HG02678 (cell line): ENCODE results near the gene PTPRN2.

Source experiments
- ATAC-seq: cut with Tn5 transposase; IDR thresholded peaks from one replicate; pipeline ENCODE4 v1.9.1; 2021; ENCODE audit warnings: mild to moderate bottlenecking, moderate library complexity; ENCODE audit not compliant: unreplicated experiment

The PTPRN2 gene

DNA sequence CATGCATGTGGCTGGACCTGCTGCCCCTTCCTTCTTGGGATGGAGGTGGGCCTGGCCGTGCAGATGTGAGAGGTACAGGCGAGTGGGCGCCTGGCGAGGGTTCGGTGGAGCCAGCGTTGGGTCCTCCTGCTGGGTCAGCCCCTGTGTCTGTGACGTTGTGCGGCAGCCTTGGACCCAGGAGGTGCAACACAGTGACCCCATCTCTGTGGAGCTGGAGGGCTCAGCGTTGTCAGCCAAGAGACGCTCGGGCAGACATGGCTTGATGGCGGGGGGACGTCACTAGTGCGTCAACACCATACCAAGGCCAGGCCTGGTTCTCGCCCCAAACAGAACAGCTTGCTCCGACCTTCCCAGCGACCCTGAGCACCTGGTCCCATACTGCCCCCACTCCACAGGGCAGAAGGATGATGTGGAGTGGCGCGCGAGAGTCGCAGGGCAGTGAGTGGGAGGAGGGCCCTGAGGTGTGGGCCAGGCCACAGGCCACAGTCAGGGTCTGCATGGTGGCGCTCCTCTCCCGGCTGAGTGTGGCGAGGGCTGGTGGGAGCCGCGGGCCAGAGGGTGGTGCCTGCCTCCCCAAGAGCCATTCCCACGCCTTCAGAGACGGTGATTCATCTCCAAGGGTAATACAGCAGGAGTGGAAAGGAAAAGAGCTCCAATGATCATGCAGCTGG, 1066.4 kb downstream of the PTPRN2 start:
- no peak for ATAC-seq

DNA sequence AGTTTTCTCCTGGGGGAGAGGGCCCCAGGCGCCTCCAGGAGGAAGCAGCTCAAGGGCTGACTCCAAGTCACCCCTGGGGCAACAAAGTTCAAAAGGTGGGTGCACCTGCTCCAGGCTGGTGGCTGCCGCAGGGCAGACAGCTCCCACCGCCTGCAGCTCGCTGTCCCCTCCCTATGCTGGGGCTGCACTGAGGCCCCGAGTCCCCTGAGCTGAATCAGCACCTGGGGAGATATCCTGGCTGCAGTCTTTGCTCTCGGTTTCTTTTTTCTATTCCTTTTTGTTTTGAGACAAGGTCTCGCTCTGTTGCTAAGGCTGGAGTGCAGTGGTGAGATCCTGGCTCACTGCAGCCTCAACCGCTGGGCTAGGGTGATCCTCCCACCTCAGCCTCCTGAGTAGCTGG, 1067.4 kb downstream of the PTPRN2 start:
- peak; percentile 91 for ATAC-seq

DNA sequence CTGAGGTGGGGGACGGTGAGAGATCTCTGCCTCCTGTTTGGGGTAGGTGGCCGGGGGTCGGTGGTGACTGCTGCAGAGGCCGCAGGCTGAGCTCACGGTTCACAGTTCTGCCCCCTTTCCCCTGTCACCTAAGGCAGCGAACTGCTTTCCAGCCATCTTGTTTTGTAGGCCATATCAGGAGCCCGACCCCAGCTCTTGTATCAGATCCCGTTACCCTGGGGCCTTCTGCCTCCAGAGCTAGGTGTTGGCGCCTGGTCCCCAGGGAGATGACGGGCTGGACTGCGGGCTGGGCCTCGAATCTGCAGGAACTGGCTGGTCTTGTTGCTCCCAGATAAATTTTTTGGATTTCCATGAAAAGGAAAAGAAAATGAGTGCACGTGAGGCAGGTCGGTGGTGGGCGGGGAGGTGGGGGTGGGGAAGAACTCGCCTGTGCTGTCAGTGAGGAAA, 1067.8 kb downstream of the PTPRN2 start:
- ATAC-seq = no peak

DNA sequence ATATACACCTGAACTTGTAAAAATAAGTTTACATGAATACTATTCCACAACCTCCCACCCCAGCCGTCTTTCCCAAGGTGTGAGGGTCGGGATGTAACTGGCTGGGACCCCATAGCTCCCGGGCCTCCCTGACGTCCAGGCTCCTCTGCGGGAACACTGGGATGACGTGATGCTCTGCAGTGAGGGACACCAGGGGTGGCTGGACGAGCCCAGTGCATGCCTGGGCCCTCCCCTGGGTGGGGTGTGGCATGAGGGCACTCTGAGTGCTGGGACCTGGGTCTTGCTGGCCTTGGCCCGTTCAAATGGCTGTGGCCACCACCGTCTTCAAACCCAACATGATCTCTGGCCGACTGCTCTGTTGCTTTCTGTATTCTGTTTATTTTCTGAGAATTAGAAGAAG, 1068.4 kb downstream of the PTPRN2 start:
- ATAC-seq = no peak

DNA sequence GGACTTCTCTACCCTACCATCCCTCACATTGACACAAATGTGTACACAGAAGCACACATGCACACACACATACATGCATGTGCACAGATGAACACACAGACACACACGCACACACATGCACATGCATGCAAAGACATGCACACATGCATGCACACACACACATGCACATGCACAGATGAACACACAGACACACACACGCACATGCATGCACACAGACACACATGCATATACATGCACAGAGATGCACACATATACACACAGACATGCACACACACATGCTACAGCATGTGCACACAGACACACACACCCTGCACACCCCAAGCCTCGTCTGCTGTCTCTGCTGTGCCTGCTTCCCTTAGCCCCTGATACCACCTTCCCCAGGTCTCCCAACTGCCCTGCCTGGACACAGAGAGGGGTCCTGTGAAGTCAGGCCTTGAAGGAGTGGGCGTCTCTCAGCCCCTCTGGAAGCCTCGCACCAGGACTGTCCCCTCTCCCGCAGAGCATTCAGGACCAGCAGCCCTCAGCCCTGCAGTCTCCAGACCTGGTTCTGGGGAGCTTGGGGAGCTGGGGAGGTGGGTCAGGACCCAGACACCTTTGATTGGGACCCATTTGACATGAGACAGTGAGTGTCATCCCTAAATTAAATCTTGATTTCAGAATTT, 1069.0 kb downstream of the PTPRN2 start:
- ATAC-seq = no peak

DNA sequence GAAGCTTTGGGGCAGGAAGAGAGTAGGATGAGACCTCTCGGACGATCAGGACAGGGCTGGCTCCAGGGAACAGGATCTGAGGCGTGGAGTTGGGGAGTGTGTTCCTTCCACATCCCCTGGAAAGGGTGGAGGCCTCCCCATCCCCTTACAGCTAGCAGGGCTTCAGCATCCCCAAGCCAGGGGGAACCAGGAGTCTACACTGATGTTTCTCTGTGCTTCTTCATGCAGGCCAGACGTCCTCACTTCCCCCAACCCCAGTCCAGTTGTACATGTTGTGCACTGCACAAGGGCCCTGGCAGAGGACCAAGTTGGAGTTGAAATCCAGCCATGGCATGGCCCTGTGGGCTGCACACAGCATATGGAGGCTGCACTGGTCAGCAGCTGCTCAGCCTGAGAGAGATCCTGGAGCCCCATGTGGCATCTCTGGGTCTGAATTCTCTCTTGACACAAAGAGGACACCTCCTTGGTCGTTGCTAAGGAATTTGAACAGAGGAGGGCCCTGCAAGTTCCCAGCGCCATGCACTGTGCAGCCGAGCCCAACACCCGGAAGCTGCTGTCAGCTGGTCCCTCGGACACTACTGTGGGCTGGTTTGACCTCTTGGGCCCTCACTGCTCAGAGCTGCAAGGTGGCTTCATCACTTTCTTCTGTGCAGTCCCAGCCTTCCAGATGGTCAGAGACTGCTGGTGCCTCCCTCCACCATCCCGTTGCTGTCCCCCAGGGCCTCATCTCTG, 1069.7 kb downstream of the PTPRN2 start:
- ATAC-seq = no peak

DNA sequence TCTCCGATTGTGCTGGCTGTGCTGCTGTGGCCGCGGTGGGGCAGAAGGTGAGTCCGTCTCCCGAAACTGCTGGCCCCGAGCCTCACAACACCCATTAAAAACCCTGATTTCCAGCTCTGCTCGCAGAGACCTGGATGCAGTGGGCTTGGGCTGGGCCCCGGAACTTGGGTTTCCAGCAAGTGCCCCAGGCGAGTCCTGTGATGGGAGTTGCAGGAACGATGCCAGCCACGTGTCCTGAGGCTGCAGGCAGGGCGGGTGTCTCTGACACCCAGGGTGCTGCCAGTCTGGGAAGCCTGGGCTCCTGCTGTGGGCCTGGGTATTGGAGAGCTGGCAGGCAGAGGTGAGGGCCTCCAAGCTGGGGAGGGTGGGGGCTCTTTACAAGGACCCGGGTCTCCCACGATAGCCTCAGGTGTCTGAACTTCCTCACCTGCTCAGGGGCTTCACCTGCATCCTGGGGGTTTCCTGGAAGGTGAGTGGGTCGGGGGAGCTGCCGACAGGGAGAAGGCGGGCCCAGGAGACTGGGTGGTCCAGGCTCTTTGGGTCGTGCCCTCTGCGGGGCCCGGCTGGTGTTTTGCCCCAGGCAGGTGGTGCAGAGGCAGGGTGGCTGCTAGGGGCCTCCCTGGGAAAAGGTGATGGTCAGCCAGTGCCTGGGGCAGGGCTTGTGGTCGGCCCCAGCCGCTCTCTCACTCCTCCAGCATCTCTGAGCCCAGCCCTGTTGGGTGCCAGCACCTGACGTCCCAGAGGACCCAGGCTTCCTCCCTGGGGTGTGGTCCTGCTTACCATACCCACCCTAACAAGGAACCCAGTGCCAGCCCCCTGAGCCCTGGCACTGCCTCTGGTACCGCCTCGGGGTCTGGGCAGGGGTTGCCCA, 1070.5 kb downstream of the PTPRN2 start:
- ATAC-seq = no peak

DNA sequence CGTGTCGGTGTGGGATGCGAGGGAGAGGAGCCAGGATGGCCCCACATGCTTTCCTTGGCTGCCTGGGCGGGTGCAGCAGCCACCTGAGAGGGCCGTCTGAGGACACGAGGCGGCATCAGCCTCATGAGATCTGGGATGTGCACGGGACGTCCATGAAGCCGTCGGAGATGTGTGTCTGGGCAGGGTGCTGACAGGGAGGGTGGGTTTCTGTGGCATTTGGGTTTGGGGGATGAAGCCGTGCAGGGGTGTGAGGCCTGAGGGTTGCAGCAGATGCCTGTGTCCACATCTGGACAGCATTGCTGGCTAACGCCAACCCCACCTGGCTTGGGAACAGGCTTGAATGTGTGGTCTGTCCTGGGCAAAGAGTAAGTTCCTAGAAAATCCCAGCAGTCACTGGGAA, 1071.3 kb downstream of the PTPRN2 start:
- ATAC-seq = no peak

DNA sequence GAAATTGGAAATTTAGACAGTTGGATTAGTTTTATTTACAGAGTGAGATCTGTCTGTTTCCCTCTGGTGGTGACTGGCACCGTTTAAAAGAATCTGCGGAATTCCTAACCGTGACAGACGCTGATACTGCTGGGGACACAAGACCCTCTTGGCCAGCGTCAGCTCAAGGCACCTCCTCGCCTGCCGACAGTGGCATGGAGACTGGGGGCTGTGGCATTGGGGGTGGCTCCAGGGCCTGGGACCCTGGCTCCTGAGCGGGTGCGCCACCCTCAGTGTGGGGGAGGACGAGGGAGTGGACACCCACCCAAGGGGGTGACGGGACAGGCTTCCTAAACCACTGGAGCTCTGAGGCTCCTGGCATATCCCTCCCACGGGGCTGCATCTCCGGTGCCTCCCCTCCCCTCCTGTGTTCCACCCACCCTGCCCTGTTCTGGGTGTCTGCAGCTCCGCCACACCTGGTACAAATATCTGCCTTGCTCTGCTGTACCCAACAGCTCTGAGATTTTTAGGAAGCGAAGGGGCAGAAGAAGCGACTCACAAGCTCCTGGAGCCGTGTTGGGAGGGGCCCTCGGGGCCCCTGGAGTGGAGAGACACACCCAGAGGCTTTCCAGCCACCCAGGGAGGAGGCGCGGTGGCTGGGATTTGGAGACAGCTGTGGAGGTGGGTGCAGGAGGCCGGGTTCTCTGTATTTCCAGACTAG, 1072.1 kb downstream of the PTPRN2 start:
- ATAC-seq = no peak

DNA sequence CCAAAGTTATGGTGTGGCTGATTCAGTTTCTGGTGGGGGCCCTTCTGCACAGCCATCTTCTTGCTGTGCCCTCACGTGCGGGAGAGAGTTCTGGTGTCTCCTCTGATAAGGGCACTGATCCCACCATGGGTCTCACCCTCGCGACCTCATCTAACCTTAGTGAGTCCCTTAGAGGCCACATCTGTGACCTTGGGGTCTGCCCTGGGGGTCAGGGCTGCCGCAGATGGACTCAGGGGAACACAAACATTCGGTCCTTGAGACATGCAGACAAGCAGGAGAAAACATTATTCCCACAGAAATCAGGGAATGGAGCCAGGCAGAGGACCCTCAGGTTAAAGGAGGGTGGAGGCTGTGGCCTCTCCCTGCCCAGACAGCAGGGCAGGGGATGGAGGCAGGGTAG, 1072.9 kb downstream of the PTPRN2 start:
- no peak for ATAC-seq

DNA sequence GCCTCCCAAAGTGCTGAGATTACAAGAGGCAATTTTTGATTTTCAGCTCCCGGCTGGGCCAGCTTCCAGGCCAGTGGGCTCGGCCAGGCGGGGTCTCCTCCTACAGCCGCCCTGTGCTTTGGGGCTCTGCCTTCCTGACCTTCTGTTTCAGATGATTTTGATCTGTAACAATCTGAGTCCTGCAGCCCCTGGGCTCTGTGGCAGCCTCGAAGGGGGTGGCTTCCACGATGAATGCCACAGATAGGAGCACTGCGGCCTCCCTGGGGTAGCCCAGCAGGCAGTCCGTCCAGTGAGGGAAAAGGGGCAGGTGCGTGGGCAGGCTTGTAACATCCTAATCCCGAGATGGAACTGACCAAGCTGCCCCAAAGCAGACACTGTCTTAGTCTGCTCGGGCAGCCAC, 1073.3 kb downstream of the PTPRN2 start:
- no peak for ATAC-seq

DNA sequence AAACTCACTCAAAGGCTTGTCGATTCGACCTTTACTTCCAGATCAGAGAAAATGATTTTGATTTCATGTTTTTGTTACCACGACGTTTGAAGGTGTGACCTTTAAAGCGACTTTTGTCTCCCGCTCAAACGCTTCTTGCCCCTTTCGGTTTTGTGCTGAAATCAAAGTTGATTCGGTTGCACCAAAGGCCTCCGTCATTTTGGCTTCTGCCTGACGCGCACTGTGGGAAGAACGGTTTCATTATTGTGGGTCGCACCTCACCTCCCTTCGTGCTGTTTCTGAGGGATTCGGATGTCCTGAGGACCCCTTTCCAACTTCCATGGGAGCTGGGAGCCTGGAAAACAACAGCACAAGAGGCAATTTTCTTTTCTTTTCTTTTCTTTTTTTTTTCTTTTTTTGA, 1073.9 kb downstream of the PTPRN2 start:
- no peak for ATAC-seq

DNA sequence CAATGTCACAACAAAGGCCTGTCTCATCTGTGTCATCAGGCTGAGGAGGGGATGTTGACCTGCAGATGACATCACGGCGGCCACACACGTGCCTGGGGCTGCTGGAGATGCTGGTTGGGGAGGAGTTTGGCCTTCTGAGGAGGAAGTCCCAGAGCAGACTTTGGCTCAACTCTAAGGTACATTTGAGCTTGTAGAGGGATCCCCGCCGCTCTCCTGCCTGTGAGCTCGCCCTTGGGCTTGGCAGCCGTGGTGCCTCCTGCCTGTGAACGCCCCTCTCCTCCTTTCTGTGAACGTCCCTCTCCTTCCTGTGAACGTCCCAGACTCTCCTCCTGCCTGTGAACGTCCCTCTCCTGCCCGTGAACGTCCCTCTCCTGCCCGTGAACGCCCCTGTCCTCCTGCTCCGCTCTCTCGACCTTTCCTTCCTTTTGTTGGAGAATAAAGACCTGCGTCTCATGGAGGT, 1074.4 kb downstream of the PTPRN2 start:
- no peak for ATAC-seq

DNA sequence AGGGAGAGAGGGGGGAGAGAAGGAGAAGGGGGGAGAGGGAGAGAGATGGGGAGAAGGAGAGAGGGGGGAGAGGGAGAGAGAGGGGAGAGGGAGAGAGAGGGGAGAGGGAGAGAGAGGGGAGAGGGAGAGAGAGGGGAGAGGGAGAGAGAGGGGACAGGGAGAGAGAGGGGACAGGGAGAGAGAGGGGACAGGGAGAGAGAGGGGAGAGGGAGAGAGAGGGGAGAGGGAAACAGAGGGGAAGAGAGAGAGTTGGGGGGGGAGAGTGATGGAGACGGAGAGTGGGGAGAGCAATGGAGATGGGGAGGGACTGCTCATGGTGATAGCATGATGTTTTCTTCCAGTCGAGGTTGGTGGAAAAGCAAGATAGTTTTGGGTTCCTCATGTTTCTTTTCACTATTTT, 1078.4 kb downstream of the PTPRN2 start:
- ATAC-seq = no peak

DNA sequence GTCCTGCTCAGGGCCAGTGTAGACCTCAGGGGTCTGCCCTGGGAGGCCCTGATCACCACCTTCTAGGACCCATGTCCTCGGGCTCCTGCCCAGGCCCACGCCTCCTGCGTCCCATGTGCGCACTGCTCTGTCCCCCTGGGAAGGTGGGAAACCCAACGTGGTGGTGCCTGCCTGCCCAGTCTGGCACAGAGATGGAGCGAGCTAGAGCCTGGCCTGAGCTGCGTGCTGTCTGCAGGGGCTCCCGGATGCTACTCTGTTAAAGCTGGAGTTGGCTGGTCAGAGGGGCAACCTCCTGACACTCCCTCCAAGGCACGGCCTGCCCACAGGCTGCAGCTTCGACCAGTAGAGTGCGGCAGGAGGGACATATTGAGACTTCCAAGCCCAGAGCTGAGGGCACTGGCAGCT, 1079.1 kb downstream of the PTPRN2 start:
- no peak for ATAC-seq

DNA sequence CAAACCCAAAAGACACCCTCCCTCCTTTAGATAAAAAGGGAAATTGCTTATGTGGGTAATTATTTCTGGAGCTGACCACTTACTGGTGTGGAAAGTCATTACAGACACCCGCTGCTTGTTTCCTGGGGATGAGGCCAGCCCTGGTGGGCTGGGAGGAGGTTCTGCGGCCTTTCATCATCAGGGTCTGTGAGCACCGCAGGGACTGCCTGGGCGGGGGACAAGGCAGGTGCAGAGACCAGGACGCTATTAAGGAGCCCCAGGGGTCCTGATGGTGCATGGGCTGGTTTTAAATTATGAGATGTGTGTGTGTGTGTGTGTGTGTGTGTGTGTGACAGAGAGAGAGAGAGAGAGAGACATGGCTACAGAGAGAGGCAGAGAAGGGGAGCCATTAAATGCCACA, 1079.6 kb downstream of the PTPRN2 start:
- ATAC-seq = no peak

DNA sequence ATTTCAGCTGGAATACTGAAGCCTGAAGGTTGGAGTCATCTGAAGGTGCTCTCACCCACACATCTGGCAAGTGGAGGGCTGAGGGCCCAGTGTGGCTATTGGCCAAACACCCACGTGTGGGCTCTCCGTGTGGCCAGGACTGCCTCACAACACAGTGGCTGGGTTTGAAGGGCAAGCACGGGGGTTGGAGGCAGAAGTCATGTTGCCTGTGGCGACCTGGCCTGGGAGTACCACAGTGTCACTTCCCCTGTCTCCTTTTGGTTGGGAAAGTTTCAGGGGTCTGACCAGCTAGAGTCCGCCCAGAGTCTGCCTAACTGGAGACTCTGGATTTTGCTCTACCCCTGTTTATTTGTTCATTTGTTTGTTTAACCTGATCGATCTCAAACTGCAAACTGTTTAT, 1081.4 kb downstream of the PTPRN2 start:
- no peak for ATAC-seq

DNA sequence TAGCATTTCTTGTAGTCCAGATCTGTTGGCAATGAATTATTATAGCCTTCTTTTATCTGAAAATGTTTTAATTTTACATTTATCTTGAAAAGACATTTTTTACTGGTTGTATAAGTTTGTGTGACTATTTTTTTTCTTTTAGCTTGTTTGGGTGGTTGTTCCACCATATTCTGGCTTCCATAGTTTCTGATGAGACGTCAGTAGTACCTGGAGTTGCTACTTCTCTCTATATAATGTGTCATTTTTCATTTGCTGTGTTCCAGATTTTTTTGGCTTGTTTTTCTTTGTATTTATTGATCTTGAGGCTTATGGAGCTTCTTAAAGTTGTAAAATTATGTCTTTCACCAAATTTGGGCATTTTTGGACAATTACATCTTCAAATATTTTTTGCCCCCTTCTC, 1082.0 kb downstream of the PTPRN2 start:
- ATAC-seq = no peak

DNA sequence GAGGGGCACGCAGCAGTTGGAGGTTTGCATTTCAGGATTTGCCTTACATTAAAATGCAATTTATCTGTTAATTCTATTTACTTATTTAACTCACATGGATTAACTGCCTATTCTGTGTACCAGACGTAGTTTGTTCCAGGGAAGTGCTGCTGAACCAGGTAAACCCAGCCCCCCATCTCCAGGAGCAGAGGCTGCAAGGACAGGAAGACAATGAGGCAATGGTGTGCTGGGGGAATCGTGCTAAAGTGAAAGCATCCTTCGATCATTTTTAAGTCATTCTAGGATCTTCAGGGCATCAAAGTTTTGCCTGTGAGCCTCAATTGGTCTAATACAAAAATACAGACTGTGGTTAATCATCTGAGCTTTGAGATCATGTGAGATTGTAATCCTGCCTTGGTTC, 1084.4 kb downstream of the PTPRN2 start:
- no peak for ATAC-seq

DNA sequence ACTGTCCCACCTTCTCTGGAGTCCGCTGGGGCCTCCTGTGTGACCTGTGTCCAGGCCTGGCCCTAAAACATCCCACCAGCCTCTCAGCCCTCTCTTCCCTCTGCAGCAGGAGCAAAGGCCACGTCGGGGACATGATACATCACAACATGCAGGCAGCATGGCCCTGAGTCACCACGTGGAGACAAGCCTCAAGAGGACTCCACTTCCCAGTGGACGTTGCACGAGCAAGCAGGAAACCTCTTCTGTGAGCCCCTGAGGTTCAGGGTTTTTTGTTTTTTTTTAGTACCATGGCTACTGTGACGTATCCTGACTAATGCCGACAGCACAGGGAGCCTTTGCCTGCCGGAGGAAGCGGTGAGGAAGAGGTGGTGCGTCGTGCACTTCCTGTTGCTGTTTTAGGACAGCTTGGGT, 1084.9 kb downstream of the PTPRN2 start:
- no peak for ATAC-seq
